Vagina (tissue), 2 donors: Measurements from ENCODE around the gene COMMD4. TPM values are rescaled to one million over a fixed set of nuclear protein-coding genes. Genes with fewer than 3 reads are reported as not detected.
"Not testable (repeated sequence)": the region's sequence is repeated elsewhere in the genome, so short reads cannot be mapped to it uniquely, and the experiment has no call there.

Experiments
- DNase-seq, 2 donors: peaks; one replicate each; pipeline ENCODE4 v3.0.0-alpha.2; 2017; ENCODE audit errors: extremely low spot score in 2 of 2
- H3K27ac ChIP-seq: fragments of 200-600 bp; sonication (generic); one replicate; pipeline ENCODE4 v1.5.1; 2019
- H3K27me3 ChIP-seq: fragments of 200-600 bp; sonication (generic); one replicate; pipeline ENCODE4 v1.5.1; 2019
- H3K36me3 ChIP-seq, 2 donors: fragments of 200-600 bp; sonication (generic); one replicate each; pipeline ENCODE4 v1.5.1; 2017 to 2019
- H3K4me1 ChIP-seq: fragments of 200-600 bp; sonication (generic); one replicate; pipeline ENCODE4 v1.5.1; 2019
- H3K4me3 ChIP-seq, 2 donors: fragments of 200-600 bp; sonication (generic); 1 replicate in 1 of 2; 2 replicates in 1 of 2; pipeline ENCODE4 v1.5.1; 2016 to 2019
- H3K9me3 ChIP-seq: fragments of 200-600 bp; sonication (generic); one replicate; pipeline ENCODE4 v1.5.1; 2019
- CTCF ChIP-seq, 3 experiments: fragments of 450-650 bp in 2 of 3; fragments of 200-600 bp in 1 of 3; sonication (generic) in 1 of 3; IDR thresholded peaks; one replicate each; pipeline ENCODE4 v1.5.1; 2017 to 2019; ENCODE audit warnings: antibody characterized with exemption in 3 of 3, mild to moderate bottlenecking in 2 of 3, moderate library complexity in 2 of 3
- POLR2A ChIP-seq, 2 donors: fragments of 450-650 bp; IDR thresholded peaks; one replicate each; pipeline ENCODE4 v1.6.1; 2017; ENCODE audit warnings: antibody characterized with exemption in 2 of 2, mild to moderate bottlenecking in 2 of 2, moderate library complexity in 2 of 2
- POLR2AphosphoS5 ChIP-seq, 2 donors: sonication (generic); formaldehyde crosslinking; IDR thresholded peaks; one replicate each; pipeline ENCODE4 v1.9.0; 2017; ENCODE audit warnings: antibody characterized with exemption in 2 of 2, mild to moderate bottlenecking in 2 of 2, low read depth in 1 of 2; ENCODE audit not compliant: insufficient read depth in 1 of 2
- intact Hi-C: fragments of 100-400 bp; cut with DNase I; formaldehyde crosslinking; loops from one replicate; pipeline ENCODE4 v1.15.1; 2023
- total RNA-seq: library from RNA; depleted of rRNA; stranded (reverse); fragments of >200 nt; gene quantifications from one replicate; pipeline ENCODE4 v1.2.3, GENCODE V29; 2016

Gene COMMD4
- total RNA-seq, 1 donor from 2014 or later = 57.5 TPM

- Histone ChIP-seq H3K27ac (peak overlapping the region; percentile 84), H3K27me3 (no peaks in the 10 kb centered on the region), H3K9me3 (no peaks in the 10 kb centered on the region), H3K4me3 (peak overlapping the region; percentile 72 to 92), H3K4me1 (peaks cover 25% of the 10 kb centered on the region), H3K36me3 (no peaks in the 10 kb centered on the region)
- intact Hi-C loops = no loop called here
- peak in 1 of 3 experiments; percentile 18 for TF ChIP-seq CTCF (IDR thresholded peaks at IDR 0.05)
- no peak for TF ChIP-seq POLR2A (IDR thresholded peaks at IDR 0.05)
- TF ChIP-seq POLR2AphosphoS5 (IDR thresholded peaks at IDR 0.05; ENCODE audit: insufficient read depth in 1 of 2, low read depth in 1 of 2) = peak in 1 of 2 donors; percentile 65
- DNase-seq = no peak
Measured at GRCh38 chr15:75347222-75348033, 11.6 kb downstream of the COMMD4 start.

GRCh38 chr15:75348034-75348561 is 12.2 kb downstream of the COMMD4 start:
- Histone ChIP-seq H3K27me3 (no peaks in the 10 kb centered on the region), H3K27ac (peak overlapping the region; percentile 84), H3K36me3 (no peaks in the 10 kb centered on the region), H3K9me3 (no peaks in the 10 kb centered on the region), H3K4me1 (peaks cover 25% of the 10 kb centered on the region), H3K4me3 (peak overlapping the region; percentile 72 to 92)
- intact Hi-C loops = no loop called here
- DNase-seq = no peak
- TF ChIP-seq CTCF (IDR thresholded peaks at IDR 0.05) = no peak

GRCh38 chr15:75348562-75349350 is 12.9 kb downstream of the COMMD4 start:
- peaks cover 25% of the 10 kb centered on the region for H3K4me1 ChIP-seq
- H3K27ac ChIP-seq = peak overlapping the region; percentile 84
- TF ChIP-seq POLR2AphosphoS5 (IDR thresholded peaks at IDR 0.05; ENCODE audit: insufficient read depth in 1 of 2, low read depth in 1 of 2) = no peak
- no peak for TF ChIP-seq CTCF (IDR thresholded peaks at IDR 0.05)
- TF ChIP-seq POLR2A (IDR thresholded peaks at IDR 0.05) = no peak
- H3K27me3 ChIP-seq = no peaks in the 10 kb centered on the region
- no peak for DNase-seq
- H3K4me3 ChIP-seq = peak overlapping the region; percentile 72 to 92
- no peaks in the 10 kb centered on the region for H3K9me3 ChIP-seq
- H3K36me3 ChIP-seq = no peaks in the 10 kb centered on the region
- intact Hi-C loops = no loop called here

GRCh38 chr15:75349351-75349669 is 13.4 kb downstream of the COMMD4 start:
- Histone ChIP-seq H3K4me3 (peak overlapping the region in 1 of 2 donors; percentile 92), H3K4me1 (peaks cover 25% of the 10 kb centered on the region)
- intact Hi-C loops, H3K9me3 ChIP-seq, H3K27ac ChIP-seq, H3K36me3 ChIP-seq, DNase-seq, H3K27me3 ChIP-seq: not testable (repeated sequence)

GRCh38 chr15:75349851-75350588 is 14.2 kb downstream of the COMMD4 start:
- Histone ChIP-seq H3K36me3 (peaks cover 0 to 6% of the 10 kb centered on the region in 2 donors), H3K4me1 (peaks cover 25% of the 10 kb centered on the region), H3K27ac (no peak overlapping the region), H3K4me3 (no peak overlapping the region), H3K27me3 (no peaks in the 10 kb centered on the region), H3K9me3 (no peaks in the 10 kb centered on the region)
- DNase-seq = no peak
- TF ChIP-seq CTCF (IDR thresholded peaks at IDR 0.05) (no peak), POLR2A (IDR thresholded peaks at IDR 0.05) (no peak)
- intact Hi-C loops = no loop called here
